Measurements from ENCODE around the gene S100PBP. TPM values are rescaled to one million over a fixed set of nuclear protein-coding genes. Genes with fewer than 3 reads are reported as not detected.
A peak's percentile ranks its signal among the peaks of the same experiment; 100 is the strongest.

S100PBP gene
- total and polyA plus RNA-seq, 2 of the 13 experiments (the other 11 are each of a cell fraction or from before 2014, with no cell fraction given), result 20.4 to 26.1 TPM

DNA sequence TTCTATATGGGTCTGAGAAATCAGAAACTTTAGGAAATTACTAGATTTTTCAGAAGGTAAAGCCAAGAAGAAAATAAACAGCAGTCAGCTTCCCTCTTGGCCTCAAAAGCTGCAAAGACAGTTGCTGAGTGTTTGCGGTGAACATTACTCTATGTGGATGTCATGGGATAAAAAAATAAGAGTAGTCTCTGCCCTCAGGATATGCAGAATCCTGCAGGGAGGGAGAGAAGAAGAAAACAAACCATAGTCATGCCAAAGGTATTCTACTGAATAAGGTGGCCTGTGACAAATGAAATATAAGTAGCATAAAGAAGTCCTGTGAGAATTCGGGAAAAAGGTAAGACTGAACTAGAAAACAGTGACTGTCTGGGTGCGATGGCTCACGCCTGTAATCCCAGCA is 19.3 kb upstream of the S100PBP start (continued):
- TF ChIP-seq ZNF30 (CRISPR knock-in tag; IDR thresholded peaks at IDR 0.05), result no peak
- TF ChIP-seq ZNF253 (CRISPR knock-in tag; IDR thresholded peaks at IDR 0.05; ENCODE audit: borderline replicate concordance), result no peak
- TF ChIP-seq IKZF4 (CRISPR knock-in tag; IDR thresholded peaks at IDR 0.05; ENCODE audit: borderline replicate concordance, low read depth, not compliant biosample characterization), result no peak

- H3K4me3 ChIP-seq (replicated peaks in 1 of 3; ENCODE audit: insufficient read depth in 1 of 3, low read depth in 2 of 3, low read length in 3 of 3), result no peak overlapping the region
- ChIA-PET POLR2A (no interaction called here), CTCF (ENCODE audit: low intra/inter-chr PET ratio, low total read pairs) (no interaction called here)
- DNase-seq (ENCODE audit: low spot score) (no peak), ATAC-seq (no peak), FAIRE-seq (no peak)
- in situ Hi-C loops (cut with HindIII; ENCODE audit: extremely low pct_ligation_motif_present, low pct_unique_long_range_greater_than_20kb), result no loop called here
- H2AFZ ChIP-seq (ENCODE audit: low read length), result no peak overlapping the region
- intact Hi-C loops (cut with micrococcal nuclease; ENCODE audit: unreplicated experiment), result no loop called here
- TF ChIP-seq, protein P1, sequence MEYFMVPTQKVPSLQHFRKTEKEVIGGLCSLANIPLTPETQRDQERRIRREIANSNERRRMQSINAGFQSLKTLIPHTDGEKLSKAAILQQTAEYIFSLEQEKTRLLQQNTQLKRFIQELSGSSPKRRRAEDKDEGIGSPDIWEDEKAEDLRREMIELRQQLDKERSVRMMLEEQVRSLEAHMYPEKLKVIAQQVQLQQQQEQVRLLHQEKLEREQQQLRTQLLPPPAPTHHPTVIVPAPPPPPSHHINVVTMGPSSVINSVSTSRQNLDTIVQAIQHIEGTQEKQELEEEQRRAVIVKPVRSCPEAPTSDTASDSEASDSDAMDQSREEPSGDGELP (IDR thresholded peaks at IDR 0.05; ENCODE audit: borderline replicate concordance, low read depth), result no peak
- TF ChIP-seq ZNF652 (CRISPR knock-in tag; IDR thresholded peaks at IDR 0.05; ENCODE audit: borderline replicate concordance, low read depth), result peak; percentile 61
- no peaks in the 10 kb centered on the region for H3K4me1 ChIP-seq (ENCODE audit: insufficient read depth, low read length)
- no peaks in the 10 kb centered on the region for H3K9me3 ChIP-seq (ENCODE audit: low read length)
- H3K36me3 ChIP-seq (replicated peaks in 1 of 2; ENCODE audit: control insufficient read depth in 1 of 2, insufficient read depth in 2 of 2, low read length in 2 of 2), result peaks cover 5 to 56% of the 10 kb centered on the region in 2 experiments; a peak in 4 of 5 replicates
- no peak overlapping the region for H3K27ac ChIP-seq (ENCODE audit: extremely low read length, insufficient read depth, low read length)
- no peaks in the 10 kb centered on the region for H3K27me3 ChIP-seq (ENCODE audit: control insufficient read depth in 1 of 2, insufficient read depth in 2 of 2, low read length in 2 of 2)
- TSS peak; percentile 9 for BruUV-seq (replicated peaks)
- H3K9ac ChIP-seq (ENCODE audit: insufficient read depth, low read depth, low read length), result no peak overlapping the region
- no peaks in the 10 kb centered on the region for H3K79me2 ChIP-seq (ENCODE audit: insufficient read depth, low read length)
- H3K4me2 ChIP-seq (ENCODE audit: low read depth, low read length), result no peak overlapping the region
- no peaks in the 10 kb centered on the region for H4K20me1 ChIP-seq (ENCODE audit: insufficient read depth, low read length)
- 98% methylated on average over 8 of the region's 8 CpGs for WGBS (ENCODE audit: low lambda C conversion rate)
These were observed 18.6 kb upstream of the S100PBP start for GRCh38 chr1:32798679-32799416.
